GM12865 (cell line): Measurements from ENCODE around the gene CCDC34.

Source experiments
- DNase-seq: peaks from one replicate; pipeline ENCODE4 v3.0.0; 2010; ENCODE audit warnings: low read depth
- H3K4me3 ChIP-seq: 2 replicates; pipeline ENCODE4 v1.5.1; 2011; ENCODE audit warnings: mild to moderate bottlenecking, low read depth, low read length, control low read depth
- CTCF ChIP-seq: IDR thresholded peaks from 2 replicates; pipeline ENCODE4 v1.5.1; 2011; ENCODE audit warnings: low read length, control low read depth, low read depth, inconsistent platforms; ENCODE audit not compliant: insufficient read depth; ENCODE audit errors: missing control alignments

The CCDC34 gene

GRCh38 chr11:27387362-27387761, 24.3 kb upstream of the CCDC34 start:
- H3K4me3 ChIP-seq, result no peak overlapping the region
- no peak for DNase-seq
- TF ChIP-seq CTCF, result no peak

- no peak for TF ChIP-seq CTCF
These were observed 23.3 kb upstream of the CCDC34 start for GRCh38 chr11:27386181-27386845.

GRCh38 chr11:27385245-27385644, 22.2 kb upstream of the CCDC34 start:
- H3K4me3 ChIP-seq, result no peak overlapping the region
- DNase-seq, result no peak
- TF ChIP-seq CTCF, result no peak

More at GRCh38 chr11:27386181-27386845, 23.3 kb upstream of the CCDC34 start:
- no peak overlapping the region for H3K4me3 ChIP-seq
- DNase-seq, result no peak

GRCh38 chr11:27384227-27384626, 21.2 kb upstream of the CCDC34 start:
- no peak overlapping the region for H3K4me3 ChIP-seq
- TF ChIP-seq CTCF, result no peak
- no peak for DNase-seq

GRCh38 chr11:27383645-27384044, 20.6 kb upstream of the CCDC34 start:
- no peak overlapping the region for H3K4me3 ChIP-seq
- no peak for DNase-seq
- no peak for TF ChIP-seq CTCF

GRCh38 chr11:27381238-27381666, 18.2 kb upstream of the CCDC34 start:
- TF ChIP-seq CTCF, result no peak
- no peak overlapping the region for H3K4me3 ChIP-seq
- no peak for DNase-seq

GRCh38 chr11:27380771-27381170, 17.8 kb upstream of the CCDC34 start:
- DNase-seq, result no peak
- no peak for TF ChIP-seq CTCF
- no peak overlapping the region for H3K4me3 ChIP-seq
